ENCODE data around the gene KRT7.
"Not testable (repeated sequence)": the region's sequence is repeated elsewhere in the genome, so short reads cannot be mapped to it uniquely, and the experiment has no call there.

KRT7 gene

GRCh38 chr12:52280796-52281560 lies 47.9 kb downstream of the KRT7 start:
- in situ Hi-C loops (cut with HindIII; ENCODE audit: low sequenced_read_pairs), result no loop called here
- peak; percentile 97 for DNase-seq (ENCODE audit: low read depth, low spot score)
- no peak for TF ChIP-seq CTCF (IDR thresholded peaks at IDR 0.05; ENCODE audit: low read depth, low read length)
- H3K4me3 ChIP-seq (ENCODE audit: low read depth, low read length), result no peak overlapping the region

- in situ Hi-C loops (cut with HindIII; ENCODE audit: low sequenced_read_pairs), result no loop called here
- no peak for TF ChIP-seq CTCF (IDR thresholded peaks at IDR 0.05; ENCODE audit: low read depth, low read length)
- no peak for DNase-seq (ENCODE audit: low read depth, low spot score)
- no peak overlapping the region for H3K4me3 ChIP-seq (ENCODE audit: low read depth, low read length)
Measured at GRCh38 chr12:52284562-52285171, 51.6 kb downstream of the KRT7 start.

GRCh38 chr12:52285172-52285745 lies 52.2 kb downstream of the KRT7 start:
- no peak for TF ChIP-seq CTCF (IDR thresholded peaks at IDR 0.05; ENCODE audit: low read depth, low read length)
- H3K4me3 ChIP-seq (ENCODE audit: low read depth, low read length), result no peak overlapping the region
- in situ Hi-C loops (cut with HindIII; ENCODE audit: low sequenced_read_pairs), result no loop called here
- peak; percentile 20 for DNase-seq (ENCODE audit: low read depth, low spot score)

GRCh38 chr12:52285851-52286530 lies 52.9 kb downstream of the KRT7 start:
- TF ChIP-seq CTCF (IDR thresholded peaks at IDR 0.05; ENCODE audit: low read depth, low read length), result no peak
- in situ Hi-C loops (cut with HindIII; ENCODE audit: low sequenced_read_pairs), result no loop called here
- no peak overlapping the region for H3K4me3 ChIP-seq (ENCODE audit: low read depth, low read length)
- DNase-seq (ENCODE audit: low read depth, low spot score), result no peak

GRCh38 chr12:52286857-52287785 lies 54.1 kb downstream of the KRT7 start:
- H3K4me3 ChIP-seq (ENCODE audit: low read depth, low read length); DNase-seq (ENCODE audit: low read depth, low spot score); in situ Hi-C loops (cut with HindIII; ENCODE audit: low sequenced_read_pairs): not testable (repeated sequence)

- DNase-seq (ENCODE audit: low read depth, low spot score); in situ Hi-C loops (cut with HindIII; ENCODE audit: low sequenced_read_pairs); H3K4me3 ChIP-seq (ENCODE audit: low read depth, low read length): not testable (repeated sequence)
Measured at GRCh38 chr12:52287816-52288805, 55.1 kb downstream of the KRT7 start.

GRCh38 chr12:52290483-52291134 lies 57.6 kb downstream of the KRT7 start:
- H3K4me3 ChIP-seq (ENCODE audit: low read depth, low read length); in situ Hi-C loops (cut with HindIII; ENCODE audit: low sequenced_read_pairs); DNase-seq (ENCODE audit: low read depth, low spot score): not testable (repeated sequence)

All from astrocyte of the spinal cord (primary cell).